GM21360 (cell line): ENCODE results near the gene E2F2.
"Not testable (repeated sequence)": the region's sequence is repeated elsewhere in the genome, so short reads cannot be mapped to it uniquely, and the experiment has no call there.

ENCODE experiments used
- ATAC-seq: cut with Tn5 transposase; IDR thresholded peaks from one replicate; pipeline ENCODE4 v1.9.1; 2021; ENCODE audit warnings: mild to moderate bottlenecking, moderate library complexity; ENCODE audit not compliant: unreplicated experiment

Gene E2F2

GRCh38 chr1:23551849-23552248, 20.8 kb upstream of the E2F2 start:
- no peak for ATAC-seq

- ATAC-seq: no peak
Measured at GRCh38 chr1:23548704-23549143, 17.7 kb upstream of the E2F2 start.

- no peak for ATAC-seq
Measured at GRCh38 chr1:23546897-23547584, 16.0 kb upstream of the E2F2 start.

- ATAC-seq: no peak
Measured at GRCh38 chr1:23545851-23546250, 14.8 kb upstream of the E2F2 start.

- no peak for ATAC-seq
Measured at GRCh38 chr1:23544444-23545389, 13.7 kb upstream of the E2F2 start.

- no peak for ATAC-seq
Measured at GRCh38 chr1:23543707-23544443, 12.8 kb upstream of the E2F2 start.

GRCh38 chr1:23542940-23543339, 11.9 kb upstream of the E2F2 start:
- ATAC-seq: not testable (repeated sequence)

GRCh38 chr1:23539698-23540266, 8.7 kb upstream of the E2F2 start:
- peak; percentile 71 for ATAC-seq

GRCh38 chr1:23537296-23537973, 6.4 kb upstream of the E2F2 start:
- ATAC-seq: no peak

- ATAC-seq: no peak
Measured at GRCh38 chr1:23533246-23534023, 2.4 kb upstream of the E2F2 start.

- ATAC-seq: no peak
Measured at GRCh38 chr1:23531562-23532094, 595 bp upstream of the E2F2 start.

GRCh38 chr1:23530087-23530746, 816 bp downstream of the E2F2 start:
- ATAC-seq: no peak

- no peak for ATAC-seq
Measured at GRCh38 chr1:23529146-23530086, 1.6 kb downstream of the E2F2 start.

GRCh38 chr1:23528250-23528978, 2.6 kb downstream of the E2F2 start:
- ATAC-seq: peak; percentile 35

GRCh38 chr1:23527900-23528249, 3.2 kb downstream of the E2F2 start:
- no peak for ATAC-seq

GRCh38 chr1:23527366-23527765, 3.7 kb downstream of the E2F2 start:
- no peak for ATAC-seq
